Thoracic aorta (tissue), 2 donors: ENCODE data around the gene GNAL. TPM values are rescaled to one million over a fixed set of nuclear protein-coding genes. Genes with fewer than 3 reads are reported as not detected.

Experiments used
- ATAC-seq: fragments of 150-250 bp; one replicate; pipeline ENCODE4 v1.8.0; 2017; ENCODE audit warnings: low read depth; ENCODE audit not compliant: insufficient number of reproducible peaks, low FRiP score
- DNase-seq: peaks from one replicate; pipeline ENCODE4 v3.0.0-alpha.2; 2020; ENCODE audit warnings: low spot score
- H3K27ac ChIP-seq, 2 donors: fragments of 200-600 bp; sonication (generic); 1 replicate in 1 of 2; 2 replicates in 1 of 2; pipeline ENCODE4 v1.5.1; 2016; ENCODE audit warnings: mild to moderate bottlenecking in 2 of 2, moderate library complexity in 2 of 2
- H3K27me3 ChIP-seq: fragments of 200-600 bp; sonication (generic); replicated peaks from 2 replicates; pipeline ENCODE4 v1.6.0; 2016; ENCODE audit warnings: mild to moderate bottlenecking; ENCODE audit not compliant: insufficient read depth
- H3K36me3 ChIP-seq: fragments of 200-600 bp; sonication (generic); one replicate; pipeline ENCODE4 v1.5.1; 2016
- H3K4me1 ChIP-seq, 2 donors: fragments of 200-600 bp; sonication (generic); 1 replicate in 1 of 2; 2 replicates in 1 of 2; pipeline versions ENCODE4 v1.5.1 to v1.6.0; 2016; ENCODE audit warnings: low read depth in 2 of 2, mild to moderate bottlenecking in 1 of 2; ENCODE audit not compliant: control insufficient read depth in 1 of 2
- H3K4me3 ChIP-seq: fragments of 200-600 bp; sonication (generic); 2 replicates; pipeline ENCODE4 v1.5.1; 2016; ENCODE audit warnings: mild to moderate bottlenecking
- H3K9me3 ChIP-seq: fragments of 200-600 bp; sonication (generic); 2 replicates; pipeline ENCODE4 v1.5.1; 2016
- CTCF ChIP-seq: fragments of 200-600 bp; sonication (generic); IDR thresholded peaks from one replicate; pipeline ENCODE4 v1.5.1; 2019; ENCODE audit warnings: antibody characterized with exemption
- total RNA-seq, 2 donors: library from RNA; depleted of rRNA; stranded (reverse); fragments of >200 nt; gene quantifications; one replicate each; pipeline versions ENCODE4 v1.1.0 to v1.2.3, GENCODE V29; 2016

GNAL gene
- total RNA-seq, 2 donors from 2014 or later = 4.2 to 20.4 TPM

GRCh38 chr18:11757084-11757590 lies 68.1 kb downstream of the GNAL start:
- Histone ChIP-seq H3K4me3 (no peak overlapping the region), H3K4me1 (peaks cover 0 to 6% of the 10 kb centered on the region in 2 donors), H3K27me3 (no peaks in the 10 kb centered on the region), H3K9me3 (no peaks in the 10 kb centered on the region), H3K36me3 (no peaks in the 10 kb centered on the region), H3K27ac (no peak overlapping the region)
- TF ChIP-seq CTCF = no peak
- DNase-seq = no peak
- no peak for ATAC-seq

- Histone ChIP-seq H3K9me3 (no peaks in the 10 kb centered on the region), H3K27me3 (no peaks in the 10 kb centered on the region), H3K27ac (no peak overlapping the region), H3K4me1 (no peaks in the 10 kb centered on the region), H3K4me3 (no peak overlapping the region), H3K36me3 (no peaks in the 10 kb centered on the region)
- TF ChIP-seq CTCF = no peak
- DNase-seq = no peak
- ATAC-seq = no peak
Observed at GRCh38 chr18:11759456-11759855, 70.4 kb downstream of the GNAL start.

GRCh38 chr18:11760498-11761167 lies 71.6 kb downstream of the GNAL start:
- Histone ChIP-seq H3K4me3 (no peak overlapping the region), H3K27ac (no peak overlapping the region), H3K4me1 (no peaks in the 10 kb centered on the region), H3K9me3 (no peaks in the 10 kb centered on the region), H3K27me3 (no peaks in the 10 kb centered on the region), H3K36me3 (no peaks in the 10 kb centered on the region)
- TF ChIP-seq CTCF = no peak
- ATAC-seq = no peak
- DNase-seq = no peak

GRCh38 chr18:11761553-11761952 lies 72.5 kb downstream of the GNAL start:
- Histone ChIP-seq H3K27ac (no peak overlapping the region), H3K4me3 (no peak overlapping the region), H3K36me3 (no peaks in the 10 kb centered on the region), H3K27me3 (no peaks in the 10 kb centered on the region), H3K4me1 (no peaks in the 10 kb centered on the region), H3K9me3 (no peaks in the 10 kb centered on the region)
- no peak for DNase-seq
- ATAC-seq = no peak
- TF ChIP-seq CTCF = no peak

- no peak for DNase-seq
- Histone ChIP-seq H3K4me3 (no peak overlapping the region), H3K36me3 (no peaks in the 10 kb centered on the region), H3K9me3 (no peaks in the 10 kb centered on the region), H3K27me3 (no peaks in the 10 kb centered on the region), H3K27ac (no peak overlapping the region), H3K4me1 (no peaks in the 10 kb centered on the region)
- no peak for TF ChIP-seq CTCF
- no peak for ATAC-seq
Observed at GRCh38 chr18:11762429-11762828, 73.4 kb downstream of the GNAL start.
